DMS153 (cell line): Measurements from ENCODE around the gene CTAG2.
A peak's percentile ranks its signal among the peaks of the same experiment; 100 is the strongest.
"Not testable (repeated sequence)": the region's sequence is repeated elsewhere in the genome, so short reads cannot be mapped to it uniquely, and the experiment has no call there.

ENCODE experiments used
- DNase-seq: peaks from one replicate; lab custom pipeline; 2025; lab: John Stamatoyannopoulos, UW

CTAG2 gene

DNA sequence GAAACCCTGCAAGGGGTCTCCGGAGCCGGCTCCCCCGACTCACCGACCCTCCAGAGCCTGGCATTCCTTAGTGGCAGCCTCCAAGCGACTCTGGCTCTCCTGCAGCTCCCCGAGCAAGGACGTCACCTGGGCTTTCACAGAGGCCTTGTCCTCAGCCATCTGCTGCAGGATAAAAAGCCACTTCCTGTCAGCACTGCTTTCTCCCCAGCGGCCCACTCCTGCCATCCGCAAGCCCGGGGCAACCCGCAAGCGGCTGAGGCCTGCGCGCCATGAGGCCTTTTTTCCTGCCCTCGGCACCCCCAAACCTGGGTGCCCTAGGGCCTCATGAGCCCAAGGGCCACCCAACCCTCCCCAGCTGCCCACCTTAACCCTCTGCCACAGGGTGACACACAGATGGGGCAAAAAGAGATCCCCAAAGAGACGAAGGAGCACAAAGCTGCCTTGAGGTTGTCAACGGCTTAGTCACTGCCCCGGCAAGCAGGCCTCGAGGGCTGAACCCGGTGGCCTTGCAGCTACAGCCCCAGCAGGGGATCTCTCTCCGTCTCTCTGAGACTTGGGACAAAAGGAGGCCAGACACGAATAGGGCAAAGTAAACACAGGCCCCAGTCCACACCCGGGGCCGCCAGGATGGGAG lies 7.5 kb downstream of the CTAG2 start:
- not testable (repeated sequence) for DNase-seq

DNA sequence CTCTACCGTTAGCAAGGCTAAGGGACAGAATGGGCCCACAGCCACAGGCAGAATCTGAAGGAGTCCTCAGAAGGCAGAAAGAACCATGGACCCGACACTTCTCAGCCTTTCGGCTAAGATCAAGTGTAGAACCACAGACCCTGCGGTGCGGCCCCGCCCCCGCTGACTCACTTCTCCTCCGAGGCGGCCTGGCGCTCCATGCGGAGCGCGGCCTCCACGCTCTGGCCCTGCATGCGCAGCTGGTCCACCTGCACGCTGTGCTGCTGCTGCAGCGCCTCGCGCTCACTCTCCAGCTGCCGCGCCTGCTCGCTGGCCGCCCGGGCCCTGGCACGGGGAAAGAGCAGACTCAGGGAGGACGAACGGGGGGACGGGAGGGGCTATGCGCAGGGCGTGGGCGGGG lies 9.7 kb downstream of the CTAG2 start:
- DNase-seq: not testable (repeated sequence)

DNA sequence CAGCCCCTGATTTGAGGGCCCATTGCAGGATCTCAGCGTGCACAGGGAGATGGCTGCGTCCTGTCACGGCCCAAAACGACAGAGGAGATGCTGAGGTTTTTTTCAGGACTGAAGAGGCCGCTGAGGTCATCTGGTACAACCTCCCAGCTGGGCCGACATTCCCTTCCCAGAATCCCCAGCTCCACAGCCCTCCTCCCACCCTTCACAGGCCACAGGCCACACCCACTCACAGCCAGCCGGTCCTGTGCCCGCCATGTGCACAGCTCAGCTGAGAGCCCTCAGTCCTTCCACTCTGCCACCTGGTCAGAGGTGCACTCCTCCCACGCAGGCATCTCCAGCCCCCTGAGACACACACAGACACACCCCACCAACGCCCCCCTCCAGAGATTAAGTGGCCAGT lies 11.6 kb downstream of the CTAG2 start:
- not testable (repeated sequence) for DNase-seq

DNA sequence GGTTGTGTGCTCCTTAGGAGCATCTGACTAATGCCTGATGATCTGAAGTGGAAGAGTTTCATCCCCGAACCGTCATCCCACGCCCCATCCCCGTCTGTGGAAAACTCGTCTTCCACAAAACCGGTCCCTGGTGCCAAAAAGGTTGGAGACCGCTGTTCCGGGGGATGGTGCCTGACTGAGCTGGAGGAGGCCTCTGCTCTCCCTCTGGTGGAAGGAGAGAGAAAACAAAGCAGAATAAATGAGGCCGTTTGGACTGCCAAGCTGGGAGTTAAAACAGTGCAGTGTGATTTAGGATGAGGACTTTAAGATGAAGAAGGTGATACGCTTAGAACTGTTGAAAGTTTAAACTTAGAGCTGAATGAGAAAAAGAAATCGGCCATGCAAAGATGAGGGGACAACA lies 19.7 kb downstream of the CTAG2 start:
- DNase-seq: not testable (repeated sequence)

DNA sequence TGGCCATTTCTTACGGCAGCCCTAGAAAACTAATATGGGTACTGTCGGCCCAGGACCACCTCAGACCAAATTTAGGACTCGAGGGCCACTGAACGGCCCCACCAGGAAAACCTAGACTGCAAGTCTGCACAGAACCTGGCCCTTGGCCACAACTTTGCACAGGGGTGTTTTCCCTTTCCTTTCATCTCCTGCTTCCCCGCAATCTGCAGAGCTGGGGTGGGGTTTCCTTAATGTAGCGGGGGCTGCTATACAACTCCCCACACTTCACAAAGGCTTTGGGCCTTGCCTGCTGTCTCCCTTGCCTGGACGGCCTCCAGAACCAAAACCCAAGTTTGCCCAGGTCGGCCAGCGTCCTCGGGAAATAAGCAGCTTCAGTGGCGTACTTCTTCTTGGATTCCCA lies 22.4 kb downstream of the CTAG2 start:
- not testable (repeated sequence) for DNase-seq

DNA sequence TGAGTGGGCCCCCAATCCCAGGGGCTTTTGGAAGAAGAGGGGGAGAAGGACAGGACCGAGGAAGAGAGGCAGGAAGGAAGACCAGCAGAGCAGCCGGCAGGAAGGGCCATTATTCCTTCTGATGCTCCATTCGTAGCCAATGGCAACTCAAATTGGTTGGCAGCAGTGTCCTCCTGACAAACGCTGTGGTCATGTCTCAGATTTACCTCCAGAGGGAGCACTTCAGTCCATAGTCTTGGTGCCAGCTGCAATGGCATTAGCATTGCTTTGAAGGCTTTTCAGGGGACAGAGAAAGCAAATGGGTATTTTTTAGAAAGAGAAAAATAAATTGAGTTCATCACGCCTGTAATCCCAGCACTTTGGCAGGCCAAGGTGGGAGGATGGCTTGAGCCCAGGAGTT lies 24.4 kb downstream of the CTAG2 start:
- DNase-seq: not testable (repeated sequence)

DNA sequence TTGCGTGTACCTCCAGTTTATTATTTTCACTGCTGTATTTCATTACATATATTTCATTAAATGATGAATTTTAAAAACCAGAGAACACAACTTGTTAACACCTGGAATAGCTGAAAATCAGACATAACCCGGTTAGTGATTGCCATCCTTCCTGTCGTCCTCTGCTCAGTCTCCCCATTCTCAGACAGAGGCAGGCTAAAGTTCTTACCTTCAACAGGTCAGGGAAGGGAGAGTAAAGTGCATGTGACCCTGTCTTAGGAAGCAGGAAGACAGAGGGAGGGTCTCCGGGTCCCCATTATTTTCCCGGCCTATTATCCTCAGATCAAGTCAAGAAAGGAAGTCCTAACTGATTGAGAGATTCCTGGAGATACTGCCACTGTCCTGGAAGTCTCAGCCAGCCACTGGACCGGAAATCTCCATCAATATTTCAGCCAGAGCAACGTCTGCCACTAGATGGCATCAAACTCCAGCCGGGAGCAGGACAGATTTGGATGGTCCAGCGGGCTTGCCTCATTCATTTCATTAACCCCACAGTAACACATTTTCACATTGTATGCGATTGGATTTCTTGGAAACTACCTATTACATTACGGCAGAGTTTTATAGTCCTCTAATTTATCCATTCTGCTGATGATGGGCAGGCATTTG lies 32.5 kb downstream of the CTAG2 start:
- DNase-seq: not testable (repeated sequence)

DNA sequence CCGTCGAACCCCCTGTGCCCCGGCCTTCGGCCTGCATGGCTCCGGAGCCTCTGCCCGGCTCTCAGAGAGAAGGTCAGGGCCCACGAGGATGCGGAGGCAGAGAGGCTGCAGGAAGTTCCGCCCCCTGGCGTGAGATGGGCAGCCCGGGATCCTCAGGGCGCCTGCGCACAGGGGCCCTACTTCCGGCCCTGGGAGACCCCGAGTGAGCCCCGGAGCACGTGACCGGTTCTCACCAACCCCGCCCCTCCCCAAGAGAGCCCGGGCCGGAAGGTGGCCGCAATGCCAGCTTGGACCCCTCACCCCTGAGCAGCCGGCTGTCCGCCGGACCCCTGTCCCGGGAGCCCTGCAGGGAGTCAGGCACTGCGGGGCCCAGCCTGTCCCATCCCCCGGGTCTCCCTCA lies 34.2 kb downstream of the CTAG2 start, which contains the start of gene CTAG1B:
Gene CTAG1B, minus strand, starts transcription at position 101 of the 400 bp plus-strand sequence. Its CDS starts 64 bp downstream, at position 37.
- not testable (repeated sequence) for DNase-seq

DNA sequence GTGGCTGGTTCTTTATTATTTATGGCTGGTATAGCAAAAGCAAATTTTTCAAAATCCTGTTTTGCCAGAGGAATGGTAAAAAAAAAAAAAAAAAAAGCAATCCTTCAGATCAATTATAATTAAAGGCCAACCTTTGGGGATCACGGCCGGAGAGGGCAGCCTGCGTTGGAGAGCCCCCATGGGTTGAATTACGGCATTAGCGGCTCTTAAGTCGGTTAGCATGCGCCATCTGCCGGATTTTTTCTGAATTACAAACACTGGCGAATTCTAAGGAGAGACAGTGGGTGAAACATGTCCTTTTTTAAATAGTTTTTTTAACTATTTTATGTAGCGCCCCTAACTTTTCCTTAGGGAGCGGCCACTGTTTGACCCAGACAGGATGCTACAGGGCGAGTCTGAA lies 39.8 kb downstream of the CTAG2 start:
- DNase-seq: not testable (repeated sequence)

DNA sequence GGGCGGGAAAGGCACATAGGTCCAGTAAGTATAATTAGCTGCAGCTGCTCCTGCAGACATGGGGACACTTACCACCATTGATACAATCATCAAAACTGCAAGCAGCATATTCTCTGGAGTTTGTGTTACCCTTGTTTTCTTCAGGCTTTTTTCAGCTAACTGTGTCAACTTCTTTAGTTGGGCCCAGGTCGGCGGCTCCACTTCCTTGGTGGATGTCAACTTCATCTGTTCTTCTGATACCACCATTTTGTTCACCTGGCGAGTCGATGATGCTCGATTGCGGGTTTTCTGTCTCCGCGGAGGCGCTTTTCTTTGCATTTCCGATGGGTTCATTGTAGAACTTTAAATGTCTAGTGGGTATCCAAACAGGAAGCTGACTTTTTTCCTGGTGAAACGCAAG lies 42.2 kb downstream of the CTAG2 start:
- DNase-seq: not testable (repeated sequence)

DNA sequence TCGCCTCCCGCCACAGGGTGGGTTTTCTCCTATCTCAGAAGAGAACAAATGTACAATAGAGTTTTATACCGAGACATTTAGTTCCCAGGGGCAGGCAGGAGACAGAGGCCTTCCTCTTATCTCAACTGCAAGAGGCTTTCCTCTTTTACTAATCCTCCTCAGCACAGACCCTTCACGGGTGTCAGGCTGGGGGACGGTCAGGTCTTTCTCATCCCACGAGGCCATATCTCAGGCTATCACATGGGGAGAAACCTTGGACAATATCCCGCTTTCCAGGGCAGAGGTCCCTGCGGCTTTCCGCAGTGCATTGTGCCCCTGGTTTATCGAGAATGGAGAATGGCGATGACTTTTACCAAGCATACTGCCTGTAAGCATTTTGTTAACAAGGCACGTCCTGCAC lies 44.6 kb downstream of the CTAG2 start:
- DNase-seq: not testable (repeated sequence)

DNA sequence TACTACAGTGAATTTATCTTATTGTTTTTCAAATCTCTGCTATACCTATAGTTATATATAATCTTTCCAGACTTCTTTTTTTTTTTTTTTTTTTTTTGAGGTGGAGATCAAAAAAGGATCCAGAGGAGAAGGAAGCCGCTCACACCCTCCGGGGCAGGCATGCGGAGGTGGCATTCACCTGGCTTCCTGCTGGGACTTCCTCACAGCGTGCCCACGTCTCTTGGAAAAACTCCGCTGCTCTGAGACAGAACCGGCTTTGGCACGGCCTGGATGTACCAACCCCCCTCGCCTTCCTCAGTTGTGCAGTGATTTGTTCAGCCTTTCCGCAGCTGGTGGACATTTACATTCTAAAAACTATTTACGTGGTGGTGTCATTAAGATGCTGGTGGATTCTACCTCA lies 45.4 kb downstream of the CTAG2 start:
- not testable (repeated sequence) for DNase-seq

DNA sequence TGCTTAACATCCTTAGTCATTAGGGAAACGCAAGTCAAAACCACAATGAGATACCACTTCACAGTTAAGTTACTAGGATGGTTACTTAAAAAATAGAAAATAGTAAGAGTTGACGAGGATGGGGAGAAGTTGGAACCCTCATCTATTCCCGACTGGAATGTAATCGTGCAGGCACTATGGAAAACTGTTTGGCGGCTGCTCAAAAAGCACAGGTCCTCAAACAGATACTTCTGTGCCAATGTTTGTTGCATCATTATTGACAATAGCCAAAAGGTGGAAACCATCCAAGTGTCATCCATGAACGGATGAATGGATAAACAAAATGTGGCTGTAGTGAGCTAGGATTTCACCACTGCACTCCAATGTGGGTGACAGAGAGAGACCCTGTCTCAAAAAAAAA lies 46.0 kb downstream of the CTAG2 start:
- peak; percentile 74 for DNase-seq

DNA sequence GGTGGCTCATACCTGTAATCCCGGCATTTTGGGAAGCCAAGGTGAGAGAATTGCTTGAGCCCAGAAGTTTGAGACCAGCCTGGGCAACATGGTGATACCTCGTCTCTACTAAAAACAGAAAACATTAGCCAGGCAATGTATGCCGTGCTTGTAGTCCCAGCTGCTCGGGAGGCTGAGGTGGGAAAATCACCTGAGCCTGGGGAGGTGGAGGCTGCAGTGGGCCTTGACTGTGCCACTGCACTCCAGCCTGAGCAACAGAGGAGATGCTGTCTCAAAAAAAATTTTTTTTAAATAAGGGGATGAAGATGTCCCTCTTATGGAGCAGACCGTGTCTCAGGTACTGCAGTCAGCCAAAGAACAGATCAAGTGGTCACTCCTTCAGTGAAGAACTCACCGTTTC lies 47.8 kb downstream of the CTAG2 start:
- no peak for DNase-seq

DNA sequence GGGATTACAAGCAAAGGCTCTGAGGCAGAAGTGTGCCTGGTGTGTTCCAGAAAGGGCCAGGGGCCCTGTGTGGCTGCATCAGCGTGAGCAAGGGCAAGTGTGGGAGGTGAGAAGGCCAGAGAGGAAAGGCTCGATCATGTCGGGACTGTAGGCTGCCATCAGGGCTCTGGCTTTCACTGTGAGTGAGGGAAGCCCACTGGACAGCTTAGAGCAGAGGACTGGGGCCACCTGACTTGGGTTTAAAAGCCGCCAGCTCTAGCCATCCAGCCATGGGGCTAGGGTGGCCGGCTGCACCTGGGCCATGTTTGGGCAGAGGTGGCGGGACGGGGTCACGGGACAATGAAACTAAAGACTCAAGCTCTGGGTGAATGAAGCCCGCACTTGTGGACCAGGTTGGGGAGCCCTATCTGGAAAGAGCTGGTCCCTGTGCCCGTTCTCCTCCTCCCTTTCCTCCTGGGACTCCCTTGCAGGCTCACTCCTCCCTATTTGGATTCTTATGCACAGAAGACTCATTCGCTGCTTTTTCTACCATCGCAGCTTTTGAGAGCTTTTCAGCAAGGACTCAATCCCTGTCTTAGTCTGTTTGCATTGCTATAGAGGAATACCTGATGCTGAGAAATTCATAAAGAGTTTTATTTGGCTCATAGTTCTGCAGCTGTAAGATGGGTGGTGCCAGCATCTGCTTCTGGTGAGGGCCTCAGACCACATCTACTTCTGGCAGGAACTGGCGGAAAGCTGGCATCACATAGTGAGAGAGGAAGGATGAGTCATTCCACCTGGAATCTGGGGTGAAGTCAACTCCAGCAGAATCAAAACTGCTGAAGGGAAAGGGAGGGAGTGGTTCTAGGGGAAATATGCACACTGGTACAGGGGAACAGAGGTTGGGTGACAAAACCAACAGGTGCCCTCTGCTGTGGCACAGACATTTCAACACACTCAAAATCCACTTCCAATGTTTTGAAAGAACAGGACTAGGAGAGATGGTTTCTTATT lies 49.6 kb downstream of the CTAG2 start:
- peak; percentile 24 for DNase-seq

DNA sequence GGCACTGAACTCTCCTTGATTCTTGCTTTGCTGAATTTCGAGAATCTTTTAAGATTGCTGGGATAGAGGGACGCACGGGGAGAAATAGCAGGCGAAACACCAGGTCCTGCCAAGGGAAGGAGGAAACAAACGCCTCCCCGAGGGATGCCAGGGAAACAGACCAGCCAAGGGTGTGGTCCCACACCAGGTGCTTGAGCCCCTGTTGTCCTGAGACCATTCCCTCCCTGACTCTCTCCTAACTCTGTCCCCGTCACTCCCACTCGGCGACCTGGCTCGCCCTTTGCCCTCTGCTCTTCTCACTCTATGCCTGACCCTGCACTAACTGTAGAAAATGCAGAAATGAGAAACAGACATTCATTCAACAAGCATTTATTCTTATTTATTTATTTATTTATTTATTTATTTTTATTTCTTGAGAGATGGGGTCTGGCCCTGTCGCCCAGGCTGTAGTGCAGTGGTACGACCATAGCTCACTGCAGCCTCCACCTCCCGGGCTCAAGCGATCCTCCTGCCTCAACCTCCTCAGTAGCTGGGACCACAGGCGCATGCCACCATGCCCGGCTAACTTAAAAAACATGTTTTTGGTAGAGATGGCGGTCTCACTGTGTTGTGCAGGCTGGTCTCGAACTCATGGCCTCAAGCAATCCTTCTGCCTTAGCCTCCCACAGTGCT lies 50.5 kb downstream of the CTAG2 start:
- DNase-seq: no peak

DNA sequence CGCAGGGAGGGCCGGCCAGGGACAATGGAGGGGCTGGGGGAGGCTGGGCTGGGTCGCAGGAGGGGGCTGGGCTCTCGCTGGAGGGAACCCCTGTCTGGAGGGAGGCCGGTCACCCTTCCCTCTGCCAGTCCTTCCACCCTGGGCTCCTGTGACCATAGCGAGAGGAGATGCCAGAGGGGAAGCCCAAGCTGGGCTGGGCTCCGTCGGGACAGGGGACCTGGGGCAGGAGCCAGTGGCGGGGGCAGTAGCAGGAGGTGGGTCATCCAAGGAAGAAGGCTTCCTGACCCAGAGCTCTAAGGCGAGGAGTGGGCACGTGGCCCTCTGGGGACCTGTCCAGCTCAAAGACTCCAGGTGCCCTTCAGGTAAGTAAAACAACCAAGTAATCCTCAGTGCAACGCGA lies 51.2 kb downstream of the CTAG2 start:
- DNase-seq: no peak
